Stimulated activated effector memory CD8-positive, alpha-beta T cell treated with anti-CD3 and anti-CD28 coated beads, Interleukin-12 subunit alpha, Interleukin-12 subunit beta, amount 100 ng/mL, for 72 hours (primary cell): ENCODE data around the gene PKP1.

Experiments
- ATAC-seq: fragments of 150-1000 bp; cut with Tn5 transposase; 2 replicates; pipeline ENCODE4 v1.10.0; 2021
- DNase-seq, 2 donors: peaks; one replicate each; pipeline ENCODE4 v3.0.0; 2021 to 2022; ENCODE audit warnings: low spot score in 2 of 2
- H3K27ac Mint-ChIP-seq: one replicate; pipeline ENCODE4 v1.8.0; 2022; ENCODE audit warnings: mild to moderate bottlenecking, mixed read lengths
- H3K36me3 Mint-ChIP-seq: one replicate; pipeline ENCODE4 v1.8.0; 2022; ENCODE audit warnings: mild to moderate bottlenecking, mixed read lengths
- H3K4me1 Mint-ChIP-seq: one replicate; pipeline ENCODE4 v1.8.0; 2022; ENCODE audit warnings: mixed read lengths
- H3K4me3 Mint-ChIP-seq: one replicate; pipeline ENCODE4 v1.8.0; 2022; ENCODE audit warnings: mild to moderate bottlenecking, mixed read lengths
- H3K9me3 Mint-ChIP-seq: one replicate; pipeline ENCODE4 v1.8.0; 2022; ENCODE audit warnings: mixed read lengths

The PKP1 gene

GRCh38 chr1:201381130-201381529 lies 97.8 kb downstream of the PKP1 start:
- Mint-ChIP-seq H3K36me3 (no peaks in the 10 kb centered on the region), H3K4me1 (peaks cover 10% of the 10 kb centered on the region), H3K9me3 (no peaks in the 10 kb centered on the region), H3K4me3 (no peak overlapping the region), H3K27ac (no peak overlapping the region)
- DNase-seq, result no peak
- ATAC-seq, result no peak
